C1 segment of cervical spinal cord (tissue), 14 donors: Measurements from ENCODE around the gene RELA.
A peak's percentile ranks its signal among the peaks of the same experiment; 100 is the strongest.

Experiments
- DNase-seq, 14 donors: peaks; one replicate each; lab custom pipeline; 2025; lab: John Stamatoyannopoulos, UW

Gene RELA

DNA sequence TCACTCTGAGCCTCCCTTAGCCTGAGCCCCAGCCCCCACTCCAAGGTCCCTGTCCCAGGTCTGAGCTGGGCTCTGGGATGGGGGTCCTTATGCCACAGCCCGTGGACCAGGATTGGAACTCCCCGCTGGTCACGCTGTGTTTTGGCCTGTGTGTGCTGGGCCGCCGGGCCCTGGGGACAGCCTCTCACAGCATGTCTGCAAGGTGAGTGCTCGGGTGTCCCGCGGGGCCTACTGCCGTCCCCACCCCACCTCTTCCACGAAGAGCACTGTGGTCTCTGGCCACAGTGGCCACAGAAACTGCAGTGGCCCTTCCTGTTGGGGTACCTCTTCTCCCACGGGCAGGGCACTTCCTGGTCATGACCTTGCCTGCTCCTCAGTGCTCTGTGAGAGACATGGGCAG is 28.3 kb downstream of the RELA start:
- no peak for DNase-seq

- no peak for DNase-seq
These were observed 28.6 kb downstream of the RELA start for GRCh38 chr11:65634109-65634436.

DNA sequence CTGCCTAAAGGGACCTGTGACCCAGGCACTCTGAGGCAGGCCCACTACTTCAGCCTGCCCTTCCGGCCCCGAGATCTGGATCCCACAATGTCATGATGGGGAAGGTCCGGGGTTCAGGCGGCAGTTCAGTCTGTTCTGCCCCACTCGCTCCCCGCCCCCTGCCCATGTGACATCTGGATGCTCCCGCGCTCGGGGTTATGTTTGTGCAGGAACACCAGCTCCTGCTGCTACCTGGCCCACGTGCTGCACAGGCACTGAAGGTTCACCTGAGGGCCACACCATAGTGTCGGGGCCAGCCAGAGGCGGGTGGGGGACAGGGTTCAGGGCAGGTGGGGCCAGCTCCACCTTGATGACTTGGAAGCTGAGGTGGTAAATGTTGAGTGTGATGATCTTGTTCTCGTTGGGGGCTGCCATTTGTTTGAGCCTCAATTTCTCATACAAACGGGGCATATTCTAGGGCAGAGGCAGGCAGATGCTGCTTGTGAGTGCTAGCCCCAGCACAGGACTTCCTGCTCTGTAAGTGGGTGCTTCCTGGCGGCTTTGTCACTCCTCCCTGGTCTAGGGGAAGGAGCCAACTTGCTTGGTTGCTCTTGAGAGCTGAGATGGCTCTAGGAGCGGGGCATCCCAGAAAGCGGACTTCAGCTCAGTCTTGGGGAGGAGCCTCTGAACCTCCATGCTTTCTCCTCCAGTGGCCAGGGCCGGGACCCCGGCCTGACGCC is 29.2 kb downstream of the RELA start:
- DNase-seq, result no peak

DNA sequence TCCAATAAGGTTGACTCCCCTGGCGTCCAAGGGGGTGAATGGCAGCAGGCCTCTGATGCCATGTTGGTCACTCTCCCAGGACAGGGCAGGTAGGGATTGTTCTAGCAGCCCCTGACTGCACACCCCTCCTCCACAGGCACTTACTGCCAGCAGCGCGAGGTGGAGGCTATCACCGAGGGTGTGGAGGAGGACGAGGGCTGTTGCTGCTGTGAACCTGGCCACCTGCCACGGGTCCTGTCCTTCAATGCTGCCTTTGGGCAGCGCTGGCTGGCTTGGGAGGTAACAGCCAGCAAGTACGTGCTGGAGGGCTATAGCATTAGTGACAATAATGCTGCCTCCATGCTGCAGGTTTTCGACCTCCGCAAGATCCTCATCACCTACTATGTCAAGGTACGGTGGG is 32.5 kb downstream of the RELA start:
- no peak for DNase-seq

- no peak for DNase-seq
These were observed 33.1 kb downstream of the RELA start for GRCh38 chr11:65629579-65629978.

- DNase-seq, result no peak
These were observed 35.5 kb downstream of the RELA start for GRCh38 chr11:65627202-65627601.

DNA sequence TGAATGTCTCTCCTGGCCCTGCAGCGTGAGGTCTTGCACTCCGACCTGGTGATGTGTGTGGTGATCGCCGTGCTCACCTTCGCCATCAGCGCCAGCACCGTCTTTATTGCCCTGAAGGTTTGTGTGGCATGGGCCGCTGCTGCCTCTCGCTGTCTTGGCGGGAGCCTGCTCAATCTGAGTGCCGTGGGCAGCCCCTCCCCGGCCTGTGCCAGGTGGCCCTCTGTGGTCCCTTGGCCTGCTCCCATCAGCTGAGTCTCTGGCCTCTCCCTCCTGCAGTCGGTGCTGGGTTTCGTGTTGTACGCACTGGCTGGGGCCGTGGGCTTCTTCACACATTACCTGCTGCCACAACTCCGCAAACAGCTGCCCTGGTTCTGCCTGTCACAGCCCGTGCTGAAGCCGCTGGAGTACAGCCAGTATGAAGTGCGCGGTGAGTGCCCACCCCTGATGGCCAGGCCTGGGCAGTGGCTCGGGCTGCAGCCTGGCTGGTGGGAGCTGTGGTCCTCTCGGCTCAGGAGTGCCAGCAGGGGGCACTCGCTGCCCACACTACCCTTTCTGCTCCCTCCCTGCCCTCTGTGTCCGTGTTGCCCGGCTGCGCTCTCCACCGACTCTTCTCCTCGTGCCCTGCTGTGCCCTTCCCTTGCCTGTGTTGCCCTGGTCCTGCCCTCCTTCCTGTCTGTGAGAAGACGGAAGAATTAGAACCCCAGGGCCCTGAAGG is 36.9 kb downstream of the RELA start:
- peak in 13 of 14 donors; percentile 19 to 79 (median 48) for DNase-seq

GRCh38 chr11:65624931-65625627 is 37.6 kb downstream of the RELA start:
- no peak for DNase-seq

GRCh38 chr11:65623852-65624616 is 38.7 kb downstream of the RELA start:
- no peak for DNase-seq

DNA sequence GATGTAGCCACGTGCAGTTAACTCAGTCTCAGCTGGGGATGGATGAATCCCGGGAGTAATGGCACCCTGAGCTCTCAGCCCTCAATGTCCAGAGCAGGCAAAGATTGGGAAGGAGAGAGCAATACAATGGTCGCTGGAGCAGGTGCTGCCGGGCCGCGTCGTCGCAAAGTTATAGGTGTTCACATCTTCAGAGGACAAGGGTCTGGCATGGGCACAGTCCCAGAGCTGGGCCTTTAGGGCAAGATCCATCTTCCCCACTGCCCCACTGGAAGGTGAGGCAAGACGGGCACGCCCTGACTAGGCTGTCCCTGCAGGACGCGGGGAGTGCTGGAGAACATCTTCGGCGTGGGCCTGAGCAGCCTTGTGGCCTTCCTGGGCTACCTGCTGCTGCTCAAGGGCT is 39.5 kb downstream of the RELA start:
- no peak for DNase-seq

DNA sequence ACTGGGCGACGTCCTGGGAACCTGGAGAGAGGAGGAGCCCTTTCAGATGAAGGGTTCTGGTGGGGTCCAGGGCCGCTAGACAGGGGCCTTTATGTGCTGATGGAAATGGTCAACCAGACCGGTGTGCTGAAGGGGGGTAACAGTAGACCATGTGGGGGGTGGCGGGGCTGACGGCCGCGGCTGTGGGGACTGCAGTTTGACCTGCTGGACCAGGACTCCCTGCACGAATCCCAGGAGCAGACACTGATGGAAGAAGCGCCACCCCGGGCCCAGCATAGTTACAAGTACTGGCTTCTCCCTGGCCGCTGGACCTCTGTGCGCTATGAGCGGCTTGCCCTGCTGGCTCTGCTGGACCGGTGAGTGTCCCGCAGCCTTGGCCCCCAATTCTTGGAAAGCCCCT is 40.7 kb downstream of the RELA start:
- DNase-seq, result no peak

- DNase-seq, result no peak
These were observed 41.3 kb downstream of the RELA start for GRCh38 chr11:65621460-65621859.

- DNase-seq, result no peak
These were observed 42.0 kb downstream of the RELA start for GRCh38 chr11:65620666-65621065.

- DNase-seq, result no peak
These were observed 43.3 kb downstream of the RELA start for GRCh38 chr11:65619281-65619928.

DNA sequence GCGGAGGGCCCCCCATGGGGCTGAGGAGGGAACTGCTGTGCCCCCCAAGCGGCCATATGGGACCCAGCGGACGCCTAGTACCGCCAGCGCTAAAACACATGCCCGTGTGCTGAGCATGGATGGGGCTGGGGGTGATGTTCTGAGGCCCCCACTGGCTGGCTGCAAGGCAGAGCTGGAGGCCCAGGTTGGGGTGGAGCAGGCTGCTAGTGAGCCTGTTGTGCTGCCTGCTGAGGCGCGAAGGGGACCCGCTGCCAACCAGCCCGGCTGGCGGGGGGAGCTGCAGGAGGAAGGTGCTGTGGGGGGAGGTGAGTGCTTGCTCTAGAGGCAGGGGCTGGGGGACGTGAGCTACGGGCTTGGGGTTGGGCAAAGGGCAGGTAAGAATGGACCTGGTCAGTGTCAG is 44.0 kb downstream of the RELA start:
- DNase-seq, result no peak

- DNase-seq, result no peak
These were observed 44.5 kb downstream of the RELA start for GRCh38 chr11:65617990-65618751.

- no peak for DNase-seq
These were observed 45.4 kb downstream of the RELA start for GRCh38 chr11:65617136-65617850.

GRCh38 chr11:65616575-65617001 is 46.1 kb downstream of the RELA start:
- no peak for DNase-seq

GRCh38 chr11:65615950-65616574 is 46.7 kb downstream of the RELA start:
- peak in 2 of 14 donors; percentile 29 to 58 for DNase-seq
